ENCODE data around the gene REPS2. TPM values are rescaled to one million over a fixed set of nuclear protein-coding genes. Genes with fewer than 3 reads are reported as not detected.

REPS2 gene
- total RNA-seq, 1 donor from 2014 or later = 4.1 TPM

DNA sequence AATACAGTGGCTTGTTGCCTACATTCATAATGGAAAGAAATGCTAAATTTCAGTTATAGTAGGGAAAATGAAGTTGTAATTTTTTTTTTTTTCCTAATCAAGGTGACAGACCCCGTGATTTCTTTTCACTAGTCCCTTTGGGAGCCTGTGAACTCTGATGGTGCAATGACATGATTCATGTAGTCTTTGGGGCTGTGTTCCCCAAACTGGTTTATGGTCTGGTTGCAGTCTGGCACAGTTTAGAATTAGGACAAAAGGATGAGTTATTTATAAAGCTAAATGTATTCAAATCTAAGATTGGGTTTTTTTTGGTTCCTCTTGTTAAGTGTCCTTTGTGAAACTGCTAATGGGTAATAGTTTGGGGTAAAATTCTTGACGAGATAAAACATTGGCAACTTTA is 66.0 kb downstream of the REPS2 start:
- Mint-ChIP-seq H3K9me3 (no peaks in the 10 kb centered on the region), H3K27me3 (ENCODE audit: insufficient read depth, low read depth) (no peaks in the 10 kb centered on the region), H3K4me1 (peaks cover 4% of the 10 kb centered on the region), H3K36me3 (no peaks in the 10 kb centered on the region), H3K27ac (no peak overlapping the region), H3K4me3 (no peak overlapping the region)
- Histone ChIP-seq H3F3A (ENCODE audit: low read depth) (no peaks in the 10 kb centered on the region), H3K4me3 (no peak overlapping the region), H3K4me1 (no peaks in the 10 kb centered on the region), H3K36me3 (no peaks in the 10 kb centered on the region), H3K27me3 (no peaks in the 10 kb centered on the region), H3K79me2 (ENCODE audit: low read depth) (no peaks in the 10 kb centered on the region), H3K9ac (no peak overlapping the region), H3K27ac (no peak overlapping the region), H2AFZ (replicated peaks) (no peak overlapping the region), H4K20me1 (ENCODE audit: low read depth) (no peaks in the 10 kb centered on the region), H3K9me3 (ENCODE audit: low read depth) (no peaks in the 10 kb centered on the region), H3K4me2 (no peak overlapping the region)
- no peak for TF ChIP-seq EZH2 (IDR thresholded peaks at IDR 0.05)
- DNase-seq (ENCODE audit: low spot score) = no peak

DNA sequence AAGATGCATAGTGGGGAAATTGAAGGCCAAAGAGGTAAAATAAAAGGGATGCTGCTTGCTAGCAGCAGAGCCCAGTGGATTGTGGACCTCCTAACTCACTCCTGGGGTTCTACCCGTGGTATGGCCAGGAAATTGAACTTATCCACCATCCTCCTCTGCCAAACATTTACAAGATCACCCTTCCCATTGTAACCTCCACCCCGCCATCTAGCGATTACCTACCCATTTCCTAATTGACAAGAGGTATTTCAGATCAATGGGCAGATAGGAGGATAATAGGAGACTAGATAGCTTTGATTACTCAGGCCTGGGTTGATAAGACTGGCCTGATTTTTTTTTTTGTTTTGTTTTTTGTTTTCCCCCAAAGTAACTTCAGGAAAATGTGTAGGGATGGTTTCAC is 67.8 kb downstream of the REPS2 start:
- Histone ChIP-seq H2AFZ (replicated peaks) (no peak overlapping the region), H3K9me3 (ENCODE audit: low read depth) (no peaks in the 10 kb centered on the region), H3K79me2 (ENCODE audit: low read depth) (no peaks in the 10 kb centered on the region), H3K4me2 (no peak overlapping the region), H3K27ac (no peak overlapping the region), H3K9ac (no peak overlapping the region), H4K20me1 (ENCODE audit: low read depth) (no peaks in the 10 kb centered on the region), H3K27me3 (no peaks in the 10 kb centered on the region), H3K36me3 (no peaks in the 10 kb centered on the region), H3K4me1 (no peaks in the 10 kb centered on the region), H3K4me3 (no peak overlapping the region), H3F3A (ENCODE audit: low read depth) (no peaks in the 10 kb centered on the region)
- Mint-ChIP-seq H3K4me1 (no peaks in the 10 kb centered on the region), H3K36me3 (no peaks in the 10 kb centered on the region), H3K27ac (no peak overlapping the region), H3K4me3 (no peak overlapping the region), H3K27me3 (ENCODE audit: insufficient read depth, low read depth) (no peaks in the 10 kb centered on the region), H3K9me3 (no peaks in the 10 kb centered on the region)
- DNase-seq (ENCODE audit: low spot score) = no peak
- TF ChIP-seq EZH2phosphoT487 (IDR thresholded peaks at IDR 0.05) (no peak), CTCF (IDR thresholded peaks at IDR 0.05) (no peak), EZH2 (IDR thresholded peaks at IDR 0.05) (no peak)

- H3K4me1 Mint-ChIP-seq = peaks cover 2% of the 10 kb centered on the region
- no peak overlapping the region for H3K27ac ChIP-seq
- H4K20me1 ChIP-seq (ENCODE audit: low read depth) = no peaks in the 10 kb centered on the region
- H3K36me3 Mint-ChIP-seq = no peaks in the 10 kb centered on the region
- no peak overlapping the region for H3K27ac Mint-ChIP-seq
- no peaks in the 10 kb centered on the region for H3K27me3 ChIP-seq
- no peaks in the 10 kb centered on the region for H3K9me3 Mint-ChIP-seq
- H3K9ac ChIP-seq = no peak overlapping the region
- no peaks in the 10 kb centered on the region for H3K79me2 ChIP-seq (ENCODE audit: low read depth)
- no peak overlapping the region for H2AFZ ChIP-seq (replicated peaks)
- H3K36me3 ChIP-seq = no peaks in the 10 kb centered on the region
- H3K4me3 ChIP-seq = no peak overlapping the region
- no peaks in the 10 kb centered on the region for H3K9me3 ChIP-seq (ENCODE audit: low read depth)
- H3K4me3 Mint-ChIP-seq = no peak overlapping the region
- H3K4me2 ChIP-seq = no peak overlapping the region
- no peaks in the 10 kb centered on the region for H3K4me1 ChIP-seq
- DNase-seq (ENCODE audit: low spot score) = no peak
- H3K27me3 Mint-ChIP-seq (ENCODE audit: insufficient read depth, low read depth) = no peaks in the 10 kb centered on the region
- TF ChIP-seq CTCF (IDR thresholded peaks at IDR 0.05) (no peak), EZH2phosphoT487 (IDR thresholded peaks at IDR 0.05) (no peak), EZH2 (IDR thresholded peaks at IDR 0.05) (no peak)
- H3F3A ChIP-seq (ENCODE audit: low read depth) = no peaks in the 10 kb centered on the region
These were observed 70.7 kb downstream of the REPS2 start for GRCh38 chrX:17017134-17017533.

- Histone ChIP-seq H3K79me2 (ENCODE audit: low read depth) (no peaks in the 10 kb centered on the region), H4K20me1 (ENCODE audit: low read depth) (no peaks in the 10 kb centered on the region), H3K9ac (no peak overlapping the region), H3K27me3 (no peaks in the 10 kb centered on the region), H3F3A (ENCODE audit: low read depth) (no peaks in the 10 kb centered on the region), H3K4me2 (no peak overlapping the region), H3K9me3 (ENCODE audit: low read depth) (no peaks in the 10 kb centered on the region), H3K27ac (no peak overlapping the region), H3K36me3 (no peaks in the 10 kb centered on the region), H2AFZ (replicated peaks) (no peak overlapping the region), H3K4me1 (no peaks in the 10 kb centered on the region), H3K4me3 (no peak overlapping the region)
- no peak for TF ChIP-seq EZH2phosphoT487 (IDR thresholded peaks at IDR 0.05)
- no peak for TF ChIP-seq CTCF (IDR thresholded peaks at IDR 0.05)
- TF ChIP-seq EZH2 (IDR thresholded peaks at IDR 0.05) = no peak
- Mint-ChIP-seq H3K4me3 (no peak overlapping the region), H3K27ac (no peak overlapping the region), H3K36me3 (no peaks in the 10 kb centered on the region), H3K9me3 (no peaks in the 10 kb centered on the region), H3K27me3 (ENCODE audit: insufficient read depth, low read depth) (no peaks in the 10 kb centered on the region), H3K4me1 (peaks cover 9% of the 10 kb centered on the region)
- DNase-seq (ENCODE audit: low spot score) = no peak
These were observed 73.9 kb downstream of the REPS2 start for GRCh38 chrX:17020356-17020755.
